ENCODE results near the gene OR52E4.

- TF ChIP-seq POLR2A (IDR thresholded peaks at IDR 0.05; ENCODE audit: low read depth, low read length) (no peak), POLR2AphosphoS5 (IDR thresholded peaks at IDR 0.05; ENCODE audit: low read depth, low read length) (no peak), SPI1 (IDR thresholded peaks at IDR 0.05; ENCODE audit: low read depth, low read length) (no peak), TAF1 (IDR thresholded peaks at IDR 0.05; ENCODE audit: low read depth, low read length) (no peak), POU2F2 (IDR thresholded peaks at IDR 0.05; ENCODE audit: low read depth, low read length) (no peak), PAX5 (IDR thresholded peaks at IDR 0.05; ENCODE audit: insufficient read depth, low read length, severe bottlenecking) (no peak)
Observed at GRCh38 chr11:5881756-5882155, 1.3 kb downstream of the OR52E4 start.

All from GM12891 (cell line).